Measurements from ENCODE around the gene PLAAT1.

DNA sequence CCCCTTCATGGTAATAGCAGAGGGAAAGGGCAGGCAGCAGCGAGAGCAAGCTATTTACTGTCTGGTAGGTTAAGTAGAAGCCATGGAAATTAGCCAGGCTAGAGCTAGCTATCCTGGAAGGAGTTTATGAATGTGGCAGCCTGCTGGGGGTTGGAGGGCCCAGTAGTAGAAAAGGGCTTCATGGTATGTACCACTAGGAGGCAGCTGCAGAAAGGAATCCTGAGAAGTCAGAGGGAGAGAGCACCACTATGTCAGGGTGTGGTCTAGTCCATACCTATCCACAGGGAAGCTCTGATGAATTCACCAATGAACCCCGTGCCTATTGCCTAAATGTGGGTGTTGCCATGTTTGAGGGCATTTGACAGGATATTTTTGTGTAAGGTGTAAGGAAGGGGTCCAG lies 55.0 kb downstream of the PLAAT1 start:
- TF ChIP-seq, protein P1, sequence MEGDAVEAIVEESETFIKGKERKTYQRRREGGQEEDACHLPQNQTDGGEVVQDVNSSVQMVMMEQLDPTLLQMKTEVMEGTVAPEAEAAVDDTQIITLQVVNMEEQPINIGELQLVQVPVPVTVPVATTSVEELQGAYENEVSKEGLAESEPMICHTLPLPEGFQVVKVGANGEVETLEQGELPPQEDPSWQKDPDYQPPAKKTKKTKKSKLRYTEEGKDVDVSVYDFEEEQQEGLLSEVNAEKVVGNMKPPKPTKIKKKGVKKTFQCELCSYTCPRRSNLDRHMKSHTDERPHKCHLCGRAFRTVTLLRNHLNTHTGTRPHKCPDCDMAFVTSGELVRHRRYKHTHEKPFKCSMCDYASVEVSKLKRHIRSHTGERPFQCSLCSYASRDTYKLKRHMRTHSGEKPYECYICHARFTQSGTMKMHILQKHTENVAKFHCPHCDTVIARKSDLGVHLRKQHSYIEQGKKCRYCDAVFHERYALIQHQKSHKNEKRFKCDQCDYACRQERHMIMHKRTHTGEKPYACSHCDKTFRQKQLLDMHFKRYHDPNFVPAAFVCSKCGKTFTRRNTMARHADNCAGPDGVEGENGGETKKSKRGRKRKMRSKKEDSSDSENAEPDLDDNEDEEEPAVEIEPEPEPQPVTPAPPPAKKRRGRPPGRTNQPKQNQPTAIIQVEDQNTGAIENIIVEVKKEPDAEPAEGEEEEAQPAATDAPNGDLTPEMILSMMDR (IDR thresholded peaks at IDR 0.05): no peak
- no peak for TF ChIP-seq POLR2A (IDR thresholded peaks at IDR 0.05)

Measured in breast epithelium (tissue), 3 donors.